ENCODE results near the gene RYR2. TPM values are rescaled to one million over a fixed set of nuclear protein-coding genes. Genes with fewer than 3 reads are reported as not detected.

RYR2 gene
- total RNA-seq, 1 experiment from 2014 or later = 4.7 TPM

DNA sequence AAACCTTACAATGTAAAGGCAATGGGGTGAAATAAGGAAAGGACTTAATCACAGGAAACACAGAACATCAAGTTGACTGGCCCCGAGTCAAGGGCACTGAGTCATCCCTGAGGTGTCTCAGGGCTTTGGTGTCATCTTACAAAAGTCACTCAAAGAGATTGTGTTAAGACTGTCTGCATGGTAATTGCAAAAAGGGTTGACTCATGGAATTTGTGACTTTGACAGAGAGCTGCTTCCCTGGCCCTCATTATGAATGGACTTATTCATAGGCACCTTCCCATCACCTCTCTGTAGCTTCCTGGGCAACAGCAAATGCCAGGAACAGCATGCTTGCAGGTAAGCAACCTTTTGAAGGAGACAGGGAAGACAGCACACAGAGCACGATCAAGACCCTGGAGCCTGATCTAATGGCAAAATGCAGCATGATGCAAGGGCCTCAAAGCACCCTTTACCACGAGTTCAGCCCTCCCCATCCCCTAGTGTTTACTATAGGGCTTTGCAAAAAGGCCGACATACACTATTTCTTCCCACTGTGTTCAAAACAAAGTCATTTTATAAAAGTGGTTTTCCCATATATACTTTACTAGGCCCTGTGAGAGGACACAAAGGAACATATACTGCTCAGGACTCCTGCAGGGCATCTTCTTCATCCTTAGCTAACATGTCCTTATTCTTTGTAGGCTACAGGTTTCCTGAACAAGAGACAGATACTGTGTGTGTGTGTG lies 831.7 kb downstream of the RYR2 start:
- DNase-seq (ENCODE audit: extremely low read depth, low read depth) = peak; percentile 90

DNA sequence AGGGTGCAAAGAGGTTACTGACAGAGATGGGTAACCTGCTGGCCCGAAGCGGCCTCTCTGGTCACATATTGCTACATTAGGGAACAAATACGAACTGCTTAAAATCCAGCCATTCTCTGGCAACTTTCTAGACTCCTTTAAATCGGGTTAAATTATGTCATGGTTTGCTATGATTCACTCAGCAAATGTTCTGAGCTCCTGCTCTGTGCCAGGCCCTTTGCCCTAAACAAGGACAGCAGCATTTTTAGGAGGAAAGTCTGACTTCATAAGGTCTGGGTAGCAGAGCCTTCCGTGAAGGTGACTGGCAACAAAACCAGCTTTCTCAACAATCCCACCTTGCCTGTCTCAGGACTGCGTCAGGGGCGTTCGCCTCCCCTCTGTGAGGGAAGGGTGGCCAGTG lies 833.3 kb downstream of the RYR2 start:
- no peak for DNase-seq (ENCODE audit: extremely low read depth, low read depth)

DNA sequence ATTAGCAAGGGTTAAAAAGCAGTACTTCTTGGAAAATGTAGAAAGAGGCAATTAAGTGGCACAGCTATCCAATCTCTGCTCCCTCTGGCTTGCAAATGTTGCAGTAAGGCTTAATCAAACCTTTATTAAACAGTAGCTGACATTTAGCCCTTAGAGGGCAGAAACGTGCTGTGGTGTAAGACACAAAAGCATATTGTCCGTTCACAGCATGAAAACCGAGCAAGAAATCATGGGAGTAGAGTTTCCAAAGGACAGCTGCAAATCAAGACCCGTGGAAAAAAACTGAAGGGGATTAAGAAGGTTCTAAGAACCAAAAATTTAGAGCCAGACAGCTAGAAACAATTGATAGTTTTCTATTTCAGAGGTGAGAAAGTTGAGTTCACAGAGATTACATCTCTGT lies 835.6 kb downstream of the RYR2 start:
- no peak for DNase-seq (ENCODE audit: extremely low read depth, low read depth)

DNA sequence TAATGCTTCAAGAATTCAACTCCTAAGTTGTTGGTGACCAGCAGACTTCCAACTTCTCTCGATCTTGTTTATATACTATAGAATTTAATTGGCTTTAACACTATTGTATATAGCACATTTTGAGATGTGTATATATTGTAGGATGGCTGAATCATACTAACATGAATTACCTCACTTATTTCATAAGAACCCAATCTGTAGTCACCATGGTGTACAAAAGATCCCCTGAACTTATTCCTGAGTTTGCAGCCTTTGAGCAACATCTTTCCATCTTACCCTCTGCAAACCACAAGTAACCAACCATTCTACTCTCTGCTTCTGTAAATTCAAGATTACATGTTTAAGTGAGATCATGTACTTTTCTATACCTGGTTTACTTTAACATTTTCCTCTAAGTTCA lies 836.4 kb downstream of the RYR2 start:
- no peak for DNase-seq (ENCODE audit: extremely low read depth, low read depth)

DNA sequence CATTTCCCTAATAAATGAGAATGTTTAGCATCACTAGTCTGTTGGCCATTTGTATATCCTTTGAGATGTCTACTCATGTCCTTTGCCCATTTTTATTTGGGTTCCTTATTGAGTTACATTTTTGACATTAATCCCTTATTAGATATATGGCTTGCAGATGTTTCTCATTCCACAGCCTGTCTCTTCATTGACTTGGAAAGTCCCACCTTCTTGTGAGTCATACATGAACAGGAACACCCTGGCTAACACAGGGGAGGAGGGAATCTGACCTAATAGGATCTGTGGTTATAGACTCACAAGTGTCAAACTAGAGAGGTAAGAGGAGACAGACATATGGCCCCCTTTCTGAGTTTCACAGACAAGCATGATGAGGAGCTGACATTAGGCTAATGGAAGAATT lies 837.2 kb downstream of the RYR2 start:
- DNase-seq (ENCODE audit: extremely low read depth, low read depth) = no peak

Small RNA genes lying within 50 kb of the gene (small RNA-seq; reads per million reads assigned to genes)
- 0 to 0.02 reads per million in 2 experiments for gene MIR4428
- gene RF00402 = 0 reads per million in 2 experiments

Other genes starting within 250 kb of the RYR2 start
- 26.4 and 29.4 TPM in 2 replicates for gene MTR, start 246.9 kb upstream of the RYR2 start, total RNA-seq (2014; rRNA removed; shearing (Covaris generic))
- gene MT1HL1, start 37.7 kb upstream of the RYR2 start, total RNA-seq (2014; rRNA removed; shearing (Covaris generic)) = not detected in 2 replicates